Globus pallidus (tissue), 1 donor: Measurements from ENCODE around the gene MB.

Experiments used
- DNase-seq: peaks from one replicate; pipeline ENCODE4 v3.0.0-alpha.2; 2015; ENCODE audit warnings: low spot score

The MB gene

GRCh38 chr22:35593891-35594470 lies 23.1 kb downstream of the MB start:
- DNase-seq = no peak

GRCh38 chr22:35593071-35593890 lies 23.8 kb downstream of the MB start:
- DNase-seq = no peak

- DNase-seq = no peak
Measured at GRCh38 chr22:35592418-35592967, 24.6 kb downstream of the MB start.

GRCh38 chr22:35591714-35592417 lies 25.3 kb downstream of the MB start:
- DNase-seq = no peak

GRCh38 chr22:35590634-35591295 lies 26.4 kb downstream of the MB start:
- DNase-seq = no peak

- DNase-seq = no peak
Measured at GRCh38 chr22:35589756-35590093, 27.4 kb downstream of the MB start.

GRCh38 chr22:35589071-35589755 lies 27.9 kb downstream of the MB start:
- no peak for DNase-seq

- no peak for DNase-seq
Measured at GRCh38 chr22:35587896-35588295, 29.2 kb downstream of the MB start.

GRCh38 chr22:35587447-35587870 lies 29.7 kb downstream of the MB start:
- DNase-seq = no peak

- DNase-seq = no peak
Measured at GRCh38 chr22:35586771-35587170, 30.4 kb downstream of the MB start.

- peak; percentile 56 for DNase-seq
Measured at GRCh38 chr22:35582861-35583670, 34.1 kb downstream of the MB start.

- DNase-seq = no peak
Measured at GRCh38 chr22:35582218-35582860, 34.8 kb downstream of the MB start.

GRCh38 chr22:35581023-35581413 lies 36.1 kb downstream of the MB start:
- no peak for DNase-seq

GRCh38 chr22:35580351-35581022 lies 36.6 kb downstream of the MB start:
- no peak for DNase-seq

GRCh38 chr22:35578836-35579575 lies 38.1 kb downstream of the MB start:
- DNase-seq = no peak

GRCh38 chr22:35577799-35578659 lies 39.1 kb downstream of the MB start:
- DNase-seq = no peak

GRCh38 chr22:35576671-35577070 lies 40.5 kb downstream of the MB start:
- no peak for DNase-seq

GRCh38 chr22:35575116-35575748 lies 41.9 kb downstream of the MB start:
- DNase-seq = no peak
